Neural cell (in vitro differentiated cells): ENCODE measurements around the gene ZDHHC14. TPM values are rescaled to one million over a fixed set of nuclear protein-coding genes. Genes with fewer than 3 reads are reported as not detected.

Experiments used
- H2AFZ ChIP-seq: fragments of 200-600, 300-800 bp; sonication (generic), shearing (Covaris generic); 2 replicates; pipeline ENCODE4 v1.6.0; 2014; ENCODE audit warnings: low read depth, mild to moderate bottlenecking, antibody characterized with exemption, low read length, moderate library complexity
- H3F3A ChIP-seq: fragments of 200-600 bp; shearing (Covaris generic); 2 replicates; pipeline ENCODE4 v1.6.1; 2016; ENCODE audit warnings: mild to moderate bottlenecking, moderate library complexity, mixed read lengths, antibody characterized with exemption, low read length; ENCODE audit not compliant: insufficient read depth, poor library complexity, severe bottlenecking
- H3K27ac ChIP-seq: fragments of 200-600, 300-800 bp; sonication (generic), shearing (Covaris generic); 2 replicates; pipeline ENCODE4 v1.5.1; 2014; ENCODE audit warnings: mild to moderate bottlenecking, low read length, moderate library complexity
- H3K27me3 ChIP-seq: fragments of 300-800, 200-600 bp; sonication (generic), shearing (Covaris generic); 2 replicates; pipeline ENCODE4 v1.6.0; 2014; ENCODE audit warnings: mild to moderate bottlenecking, low read depth, low read length, moderate library complexity; ENCODE audit not compliant: insufficient read depth
- H3K36me3 ChIP-seq: fragments of 300-800, 200-600 bp; sonication (generic), shearing (Covaris generic); 2 replicates; pipeline ENCODE4 v1.5.1; 2014; ENCODE audit warnings: mild to moderate bottlenecking, antibody characterized with exemption, low read length, moderate library complexity; ENCODE audit not compliant: insufficient read depth
- H3K4me2 ChIP-seq: fragments of 300-800, 200-600 bp; sonication (generic), shearing (Covaris generic); 2 replicates; pipeline ENCODE4 v1.6.0; 2014; ENCODE audit warnings: mild to moderate bottlenecking, low read length
- H3K4me3 ChIP-seq: fragments of 300-800, 200-600 bp; sonication (generic), shearing (Covaris generic); 2 replicates; pipeline ENCODE4 v1.5.1; 2014; ENCODE audit warnings: mild to moderate bottlenecking, low read length, moderate library complexity
- H3K79me2 ChIP-seq: fragments of 200-600 bp; shearing (Covaris generic); replicated peaks from 2 replicates; pipeline ENCODE4 v1.6.0; 2014; ENCODE audit warnings: mild to moderate bottlenecking, low read length, moderate library complexity; ENCODE audit not compliant: insufficient read depth
- H3K9ac ChIP-seq: fragments of 300-800, 200-600 bp; sonication (generic), shearing (Covaris generic); 2 replicates; pipeline ENCODE4 v1.6.1; 2016; ENCODE audit warnings: mild to moderate bottlenecking, low read length, mixed read lengths
- H3K9me2 ChIP-seq: fragments of 200-600 bp; shearing (Covaris generic); 2 replicates; pipeline ENCODE4 v1.6.1; 2016; ENCODE audit warnings: mild to moderate bottlenecking, low read length, mixed read lengths; ENCODE audit not compliant: insufficient read depth
- H3K9me3 ChIP-seq: fragments of 200-600, 300-800 bp; sonication (generic), shearing (Covaris generic); 2 replicates; pipeline ENCODE4 v1.6.1; 2016; ENCODE audit warnings: mild to moderate bottlenecking, mixed run types, low read length, moderate library complexity, mixed read lengths
- H4K20me1 ChIP-seq: fragments of 200-600 bp; shearing (Covaris generic); 2 replicates; pipeline ENCODE4 v1.6.1; 2016; ENCODE audit warnings: mild to moderate bottlenecking, mixed run types; ENCODE audit not compliant: insufficient read depth
- CTCF ChIP-seq: fragments of 450-650 bp; IDR thresholded peaks from 2 replicates; pipeline ENCODE4 v1.5.1; 2014; ENCODE audit warnings: antibody characterized with exemption, mild to moderate bottlenecking, moderate library complexity; ENCODE audit not compliant: poor library complexity, severe bottlenecking
- EP300 ChIP-seq: fragments of 450-650 bp; conservative IDR thresholded peaks from 2 replicates; pipeline ENCODE4 v1.6.1; 2014; ENCODE audit warnings: antibody characterized with exemption, mild to moderate bottlenecking, moderate library complexity; ENCODE audit not compliant: poor library complexity, severe bottlenecking
- EZH2 ChIP-seq: fragments of 200-600, 300-800 bp; shearing (Covaris generic), sonication (generic); IDR thresholded peaks from 2 replicates; pipeline ENCODE4 v1.6.1; 2014; ENCODE audit warnings: antibody characterized with exemption, low read length, borderline replicate concordance, mild to moderate bottlenecking; ENCODE audit not compliant: insufficient read depth, poor library complexity, severe bottlenecking
- MXI1 ChIP-seq: fragments of 450-650 bp; conservative IDR thresholded peaks from 2 replicates; pipeline ENCODE4 v1.6.1; 2014; ENCODE audit warnings: antibody characterized with exemption, mild to moderate bottlenecking; ENCODE audit not compliant: poor library complexity, severe bottlenecking
- POLR2AphosphoS5 ChIP-seq: IDR thresholded peaks from 2 replicates; pipeline ENCODE4 v1.6.1; 2012
- RAD21 ChIP-seq: fragments of 450-650 bp; conservative IDR thresholded peaks from 2 replicates; pipeline ENCODE4 v1.6.1; 2014; ENCODE audit warnings: antibody characterized with exemption, mild to moderate bottlenecking, moderate library complexity
- REST ChIP-seq: IDR thresholded peaks from 2 replicates; pipeline ENCODE4 v1.6.1; 2012; ENCODE audit warnings: borderline replicate concordance
- SMC3 ChIP-seq: fragments of 450-650 bp; conservative IDR thresholded peaks from 2 replicates; pipeline ENCODE4 v1.6.1; 2014; ENCODE audit warnings: antibody characterized with exemption, mild to moderate bottlenecking, moderate library complexity; ENCODE audit not compliant: poor library complexity
- TAF1 ChIP-seq: IDR thresholded peaks from 2 replicates; pipeline ENCODE4 v1.6.1; 2012; ENCODE audit warnings: low read depth
- polyA plus RNA-seq: library from polyadenylated mRNA; depleted of rRNA; stranded (reverse); fragments of >200 nt; gene quantifications from 2 replicates; pipeline ENCODE4 v1.2.3, GENCODE V29; 2014

ZDHHC14 gene
- polyA plus RNA-seq, 1 donor from 2014 or later: 4.1 TPM

- no peak overlapping the region for H2AFZ ChIP-seq
- no peaks in the 10 kb centered on the region for H3K36me3 ChIP-seq
- H3K9ac ChIP-seq: no peak overlapping the region
- TF ChIP-seq POLR2AphosphoS5: no peak
- TF ChIP-seq CTCF: no peak
- TF ChIP-seq MXI1: no peak
- TF ChIP-seq EZH2: no peak
- TF ChIP-seq TAF1: no peak
- no peak for TF ChIP-seq EP300
- TF ChIP-seq REST: no peak
- no peak for TF ChIP-seq RAD21
- no peak for TF ChIP-seq SMC3
- no peaks in the 10 kb centered on the region for H3K79me2 ChIP-seq
- no peak overlapping the region for H3K4me3 ChIP-seq
- no peaks in the 10 kb centered on the region for H4K20me1 ChIP-seq
- H3K27me3 ChIP-seq: no peaks in the 10 kb centered on the region
- no peak overlapping the region for H3K4me2 ChIP-seq
- no peaks in the 10 kb centered on the region for H3F3A ChIP-seq
- no peaks in the 10 kb centered on the region for H3K9me3 ChIP-seq
- no peaks in the 10 kb centered on the region for H3K9me2 ChIP-seq
- H3K27ac ChIP-seq: no peak overlapping the region
Measured at GRCh38 chr6:157456524-157456829, 75.5 kb downstream of the ZDHHC14 start.

- Histone ChIP-seq H3K9me2 (no peaks in the 10 kb centered on the region), H3K36me3 (no peaks in the 10 kb centered on the region), H3K4me2 (no peak overlapping the region), H3K27me3 (no peaks in the 10 kb centered on the region), H3F3A (no peaks in the 10 kb centered on the region), H2AFZ (no peak overlapping the region), H3K79me2 (no peaks in the 10 kb centered on the region), H3K9me3 (no peaks in the 10 kb centered on the region), H3K27ac (no peak overlapping the region), H3K9ac (no peak overlapping the region), H4K20me1 (no peaks in the 10 kb centered on the region), H3K4me3 (no peak overlapping the region)
- TF ChIP-seq MXI1 (no peak), RAD21 (no peak), EP300 (no peak), POLR2AphosphoS5 (no peak), CTCF (no peak), EZH2 (no peak), SMC3 (no peak), REST (no peak), TAF1 (no peak)
Measured at GRCh38 chr6:157457787-157458186, 76.8 kb downstream of the ZDHHC14 start.
